Measurements from ENCODE around the gene RUSC1.
"Not testable (repeated sequence)": the region's sequence is repeated elsewhere in the genome, so short reads cannot be mapped to it uniquely, and the experiment has no call there.

The RUSC1 gene

DNA sequence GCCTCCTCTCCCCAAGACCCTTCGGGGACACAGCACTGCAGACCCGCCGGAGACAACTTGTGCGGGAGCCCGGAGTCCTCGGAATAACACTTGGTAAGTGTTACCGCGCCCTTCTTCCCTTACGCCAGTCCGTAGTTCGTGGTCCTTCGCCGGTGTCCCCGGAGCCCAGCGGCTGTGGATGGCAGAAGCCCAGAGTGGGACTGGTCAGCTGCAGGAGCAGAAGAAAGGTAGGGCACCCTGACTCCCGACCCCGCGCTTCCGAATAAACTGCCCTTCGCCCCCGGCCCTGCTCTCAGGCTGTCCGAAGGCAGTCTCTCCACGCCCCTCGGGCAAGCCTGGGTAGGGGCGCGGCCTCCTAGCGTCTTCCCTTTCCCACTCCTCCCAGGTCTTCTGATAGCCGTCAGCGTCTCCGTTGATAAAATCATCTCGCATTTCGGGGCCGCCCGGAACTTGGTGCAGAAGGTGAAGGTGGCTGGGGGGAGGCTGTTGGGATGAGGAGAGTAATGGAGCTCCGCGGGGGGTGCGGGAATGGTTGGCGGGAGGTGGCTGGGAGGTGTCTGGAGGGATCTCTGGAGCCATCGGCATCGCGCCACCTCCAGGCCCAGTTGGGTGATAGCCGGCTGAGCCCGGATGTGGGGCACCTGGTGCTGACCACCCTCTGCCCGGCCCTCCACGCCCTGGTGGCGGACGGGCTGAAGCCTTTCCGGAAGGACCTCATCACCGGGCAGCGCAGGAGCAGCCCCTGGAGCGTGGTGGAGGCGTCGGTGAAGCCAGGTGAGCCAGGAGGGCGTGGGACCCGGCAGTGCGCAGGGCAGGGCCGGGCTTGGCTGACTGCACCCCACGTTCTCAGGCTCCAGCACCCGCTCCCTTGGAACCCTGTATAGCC is 4.3 kb downstream of the RUSC1 start:
- peak in 3 of 6 experiments; percentile 21 to 36 (median 23) for DNase-seq

DNA sequence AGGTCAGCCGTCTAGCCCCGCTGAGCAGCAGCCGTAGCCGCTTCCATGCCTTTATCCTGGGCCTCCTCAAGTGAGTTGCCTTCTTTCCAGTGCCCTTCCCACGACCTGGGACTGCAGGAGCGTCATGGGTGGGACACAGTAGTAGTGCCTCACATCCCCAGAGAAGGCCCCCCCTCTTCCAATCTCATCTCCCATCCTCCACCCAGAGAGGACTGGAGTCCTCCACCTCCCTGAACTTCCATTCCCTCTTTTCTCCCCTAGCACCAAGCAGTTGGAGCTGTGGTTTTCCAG is 4.9 kb downstream of the RUSC1 start:
- peak in 1 of 6 experiments; percentile 21 for DNase-seq

DNA sequence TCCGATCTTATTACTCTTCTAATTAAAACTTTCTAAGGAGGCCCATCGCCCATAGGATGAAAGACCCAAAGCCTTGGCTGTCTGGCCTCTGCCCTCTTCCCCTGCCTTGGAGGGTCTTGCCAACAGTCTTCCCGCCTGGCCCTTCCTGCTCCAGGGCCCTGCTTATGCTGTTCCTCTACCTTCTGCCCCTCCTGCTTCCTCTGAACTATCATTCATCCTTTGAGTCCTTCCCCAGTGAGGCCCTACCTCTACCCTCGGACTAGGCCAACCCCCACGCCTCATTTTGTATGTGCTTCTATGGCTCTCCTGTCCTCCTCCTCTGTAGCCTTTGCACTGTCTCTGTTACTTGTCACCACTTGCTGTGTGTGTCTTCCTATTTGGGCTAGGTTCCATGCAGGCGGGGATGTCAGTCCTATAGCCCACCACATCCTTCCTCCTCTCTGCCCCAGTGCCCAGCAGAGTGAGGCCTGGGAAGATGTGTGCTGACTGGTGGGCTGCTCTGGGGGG is 5.4 kb downstream of the RUSC1 start:
- DNase-seq, result peak in 1 of 6 experiments; percentile 19

DNA sequence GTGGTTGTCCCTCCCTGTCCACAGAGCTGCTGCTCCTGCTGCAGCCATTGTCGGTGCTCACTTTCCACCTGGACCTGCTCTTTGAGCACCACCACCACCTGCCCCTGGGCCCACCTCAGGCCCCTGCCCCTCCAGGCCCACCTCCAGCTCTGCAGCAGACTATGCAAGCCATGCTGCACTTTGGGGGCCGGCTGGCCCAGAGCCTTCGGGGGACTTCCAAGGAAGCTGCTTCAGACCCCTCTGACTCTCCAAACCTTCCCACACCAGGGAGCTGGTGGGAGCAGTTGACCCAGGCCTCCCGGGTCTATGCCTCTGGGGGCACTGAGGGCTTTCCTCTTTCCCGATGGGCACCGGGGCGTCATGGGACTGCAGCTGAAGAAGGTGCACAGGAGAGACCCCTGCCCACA is 5.9 kb downstream of the RUSC1 start:
- no peak for DNase-seq

DNA sequence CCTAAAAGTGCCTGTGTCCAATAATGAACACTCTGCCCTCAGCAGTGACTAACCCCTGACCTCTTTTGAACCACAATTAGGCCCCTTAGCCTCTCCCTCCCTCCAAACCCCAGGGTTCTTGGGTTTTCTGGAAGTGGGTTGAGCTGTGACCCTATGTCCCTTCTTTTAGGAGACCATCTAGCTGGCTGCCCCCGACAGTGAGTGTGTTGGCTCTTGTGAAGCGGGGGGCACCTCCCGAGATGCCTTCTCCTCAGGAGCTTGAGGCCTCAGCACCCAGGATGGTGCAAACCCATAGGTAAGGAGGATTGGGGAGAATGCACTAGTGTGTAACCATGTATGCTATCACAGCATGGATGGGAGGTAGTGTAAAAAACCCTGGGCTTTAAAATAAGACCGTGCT is 7.3 kb downstream of the RUSC1 start:
- DNase-seq, result no peak

DNA sequence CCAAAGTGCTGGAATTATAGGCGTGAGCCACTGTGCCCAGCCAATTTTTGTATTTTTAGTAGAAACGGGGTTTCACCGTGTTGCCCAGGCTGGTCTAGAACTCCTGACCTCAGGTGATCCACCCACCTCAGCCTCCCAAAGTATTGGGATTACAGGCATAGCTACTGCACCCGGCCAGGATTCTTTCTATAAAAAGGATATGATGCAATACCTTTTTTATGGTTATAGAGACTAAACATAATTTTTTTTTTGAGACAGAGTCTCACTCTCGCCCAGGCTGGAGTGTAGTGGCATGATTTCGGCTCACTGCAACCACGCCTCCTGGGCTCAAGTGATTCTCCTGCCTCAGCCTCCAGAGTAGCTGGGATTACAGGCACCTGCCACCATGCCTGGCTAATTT is 8.2 kb downstream of the RUSC1 start:
- not testable (repeated sequence) for DNase-seq

DNA sequence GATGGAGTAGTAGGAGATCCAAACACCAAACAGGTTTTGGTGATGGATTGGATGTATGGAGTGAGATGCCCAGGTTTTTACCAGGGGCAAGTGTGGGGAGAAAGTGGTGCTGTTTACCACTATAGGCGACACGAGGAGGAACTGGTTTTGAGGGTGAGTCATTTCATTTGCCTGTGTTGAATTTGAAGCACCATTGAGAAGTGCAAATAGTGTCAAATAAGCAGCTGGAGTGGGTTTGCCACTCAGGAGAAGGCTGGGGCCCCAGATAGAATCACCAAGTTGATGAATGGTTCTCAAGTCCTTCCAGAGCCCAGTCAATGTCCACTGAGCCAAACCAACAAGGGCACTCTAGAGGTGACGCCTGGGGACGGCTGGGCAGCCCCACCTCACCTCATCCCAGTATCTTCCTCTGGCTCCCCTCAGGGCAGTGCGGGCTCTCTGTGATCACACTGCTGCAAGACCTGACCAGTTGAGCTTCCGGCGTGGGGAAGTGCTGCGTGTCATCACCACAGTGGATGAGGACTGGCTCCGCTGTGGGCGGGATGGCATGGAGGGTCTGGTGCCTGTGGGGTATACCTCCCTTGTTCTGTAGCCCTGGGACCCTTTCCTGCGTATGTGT is 9.4 kb downstream of the RUSC1 start:
- no peak for DNase-seq

DNA sequence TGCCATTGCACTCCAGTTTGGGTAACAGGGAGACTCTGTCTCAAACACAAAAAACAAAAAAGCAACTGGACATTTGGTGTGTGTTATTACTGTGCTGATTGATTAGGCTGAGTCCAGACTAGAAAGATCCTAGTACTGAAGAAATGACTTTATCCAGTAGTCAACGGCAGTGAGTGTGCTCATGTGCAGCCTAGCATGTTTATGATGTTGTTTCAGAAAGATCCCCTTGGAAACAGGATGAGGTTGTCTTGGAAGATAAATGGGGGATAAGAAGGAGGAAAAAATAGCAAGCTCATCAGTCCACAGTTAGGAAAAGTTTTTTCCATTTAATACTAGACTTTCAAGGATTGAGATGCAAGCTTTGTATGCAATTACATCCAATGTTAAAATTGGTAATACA is 14.3 kb downstream of the RUSC1 start:
- no peak for DNase-seq

DNA sequence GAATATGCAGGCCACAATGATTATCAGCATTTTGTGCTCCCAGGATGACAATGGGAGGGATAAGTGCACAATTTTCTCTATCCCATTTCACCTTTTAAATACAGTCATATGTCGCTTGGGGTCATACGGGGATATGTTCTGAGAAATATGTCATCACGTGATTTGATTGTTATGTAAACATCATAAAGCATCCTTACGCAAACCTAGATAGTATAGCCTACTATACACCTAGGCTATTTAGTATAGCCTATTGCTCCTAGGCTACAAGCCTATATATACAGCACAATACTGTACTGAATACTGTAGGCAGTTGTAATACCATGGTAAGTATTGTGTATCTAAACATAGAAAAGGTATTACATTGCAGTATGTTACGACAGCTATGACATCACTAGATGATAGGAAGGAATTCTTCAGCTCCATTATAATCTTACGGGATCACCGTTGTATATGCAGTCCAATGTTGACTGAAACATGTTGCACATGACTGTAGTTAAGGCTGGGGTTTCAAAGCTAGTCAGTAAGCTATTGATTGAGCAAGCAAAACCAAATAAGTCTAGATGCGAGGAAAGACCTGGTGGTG is 18.9 kb downstream of the RUSC1 start:
- DNase-seq, result no peak

DNA sequence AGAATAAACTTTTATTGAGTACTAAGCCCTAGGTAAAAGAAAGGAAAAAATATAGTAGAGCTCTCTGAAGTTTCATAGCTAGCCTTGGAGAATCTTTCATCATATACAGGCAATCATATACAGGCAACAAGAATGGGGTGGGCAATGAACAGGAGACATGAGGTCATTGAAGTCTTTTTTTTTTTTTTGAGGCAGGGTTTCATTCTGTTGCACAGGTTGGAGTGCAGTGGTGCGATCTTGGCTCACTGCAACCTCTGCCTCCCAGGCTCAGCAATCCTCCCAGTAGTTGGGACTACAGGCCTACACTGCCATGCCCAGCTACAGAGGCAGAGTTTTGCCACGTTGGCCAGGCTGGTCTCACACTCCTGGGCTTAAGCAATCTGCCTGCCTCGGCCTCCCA is 22.1 kb downstream of the RUSC1 start:
- DNase-seq, result no peak

DNA sequence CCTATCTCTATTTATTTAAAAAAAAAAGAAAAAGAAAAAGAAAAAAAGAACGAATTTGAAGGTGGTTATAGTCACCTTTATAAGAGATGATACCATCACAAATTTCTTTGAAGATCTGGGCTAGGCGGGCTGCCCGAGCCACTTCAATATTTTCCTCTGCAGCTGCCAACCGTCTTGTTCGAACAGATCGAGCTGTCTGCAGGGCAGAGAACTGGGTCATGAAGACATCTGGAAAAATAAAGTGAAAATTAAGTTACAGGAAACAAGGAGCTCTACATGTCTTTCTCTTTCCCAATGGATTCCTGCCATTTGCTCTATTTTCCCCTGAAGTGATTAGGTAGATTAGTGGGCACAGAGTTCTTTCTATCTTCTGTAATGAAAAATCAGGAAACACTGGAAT is 31.9 kb downstream of the RUSC1 start:
- DNase-seq, result no peak

DNA sequence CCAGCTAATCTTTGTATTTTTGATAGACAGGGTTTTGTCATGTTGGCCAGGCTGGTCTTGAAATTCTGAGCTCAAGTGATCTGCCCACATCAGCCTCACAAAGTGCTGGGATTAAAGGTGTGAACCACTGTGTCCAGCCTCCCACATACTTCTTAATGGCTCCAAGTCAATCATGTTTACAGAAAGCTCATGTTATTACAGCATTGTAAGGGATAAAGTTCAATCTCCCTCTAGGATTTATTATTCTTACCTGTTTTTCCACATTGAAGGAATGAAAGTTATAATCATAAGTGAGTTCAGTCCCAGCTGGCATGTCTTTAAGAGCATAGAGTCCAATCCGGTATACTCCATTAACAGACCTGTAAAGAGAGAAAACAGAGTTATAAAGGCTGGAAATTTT is 39.4 kb downstream of the RUSC1 start:
- no peak for DNase-seq

DNA sequence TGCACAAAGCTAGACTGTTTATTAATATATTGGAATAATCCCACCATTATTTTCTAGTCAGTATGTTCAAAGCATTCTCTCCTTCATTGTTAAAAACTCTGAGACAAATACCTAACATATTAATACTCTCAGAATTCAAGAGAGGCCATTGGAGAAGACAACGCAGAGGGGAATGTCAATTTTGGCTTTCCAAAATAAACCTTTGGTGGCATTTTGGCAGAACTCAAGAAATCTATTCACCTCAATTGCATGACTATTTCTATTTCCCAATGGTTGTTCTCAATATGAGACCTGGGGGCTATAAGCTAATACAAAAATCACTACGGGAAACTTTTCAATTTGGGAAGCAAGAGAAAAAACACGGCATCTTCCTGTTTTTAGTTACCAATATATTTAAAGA is 58.5 kb downstream of the RUSC1 start:
- no peak for DNase-seq

DNA sequence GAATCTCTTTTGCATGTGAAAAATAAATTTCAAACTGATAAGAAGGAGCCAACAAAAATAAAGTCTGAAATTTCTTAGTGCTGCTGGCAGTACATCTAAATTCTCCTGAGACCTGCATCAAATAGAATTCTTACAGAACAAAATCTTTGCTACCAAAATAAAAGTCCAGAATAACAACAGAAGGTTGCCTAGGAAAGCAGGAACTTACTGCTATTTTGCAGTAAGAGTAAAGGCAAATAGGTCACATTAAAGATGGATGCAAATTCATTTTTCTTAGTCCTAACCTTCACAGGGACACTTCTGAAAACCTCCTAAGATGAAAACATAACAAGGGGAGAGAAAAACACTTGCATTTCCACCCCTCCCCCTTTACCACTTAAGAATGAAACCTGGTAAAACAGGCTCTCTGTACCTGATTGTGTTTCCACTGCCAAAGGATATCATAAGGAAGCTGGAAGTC is 59.0 kb downstream of the RUSC1 start:
- peak in 3 of 6 experiments; percentile 1 to 27 (median 18) for DNase-seq

Data from stimulated activated naive CD4-positive, alpha-beta T cell (primary cell).